ENCODE measurements around the gene TRIM45. TPM values are rescaled to one million over a fixed set of nuclear protein-coding genes. Genes with fewer than 3 reads are reported as not detected.

TRIM45 gene
- total RNA-seq, 1 donor from 2014 or later: 2.9 TPM

- no peak for DNase-seq (ENCODE audit: low read depth)
- TF ChIP-seq CTCF (IDR thresholded peaks at IDR 0.05; ENCODE audit: insufficient read depth, low read length, severe bottlenecking): no peak
- peaks cover 5% of the 10 kb centered on the region for H3K36me3 ChIP-seq (ENCODE audit: control insufficient read depth, insufficient read depth, low read length)
- no peaks in the 10 kb centered on the region for H3K27me3 ChIP-seq (ENCODE audit: control insufficient read depth, insufficient read depth, low read length)
- H3K4me3 ChIP-seq (ENCODE audit: low read depth, low read length): no peak overlapping the region
- no peak for FAIRE-seq
These were observed 31.6 kb downstream of the TRIM45 start for GRCh38 chr1:117089996-117090395.

- TF ChIP-seq CTCF (IDR thresholded peaks at IDR 0.05; ENCODE audit: insufficient read depth, low read length, severe bottlenecking): no peak
- Histone ChIP-seq H3K27me3 (ENCODE audit: control insufficient read depth, insufficient read depth, low read length) (no peaks in the 10 kb centered on the region), H3K4me3 (ENCODE audit: low read depth, low read length) (no peak overlapping the region), H3K36me3 (ENCODE audit: control insufficient read depth, insufficient read depth, low read length) (peaks cover 9% of the 10 kb centered on the region)
- no peak for DNase-seq (ENCODE audit: low read depth)
- FAIRE-seq: no peak
These were observed 33.9 kb downstream of the TRIM45 start for GRCh38 chr1:117087686-117088085.

GRCh38 chr1:117084231-117084630 is 37.3 kb downstream of the TRIM45 start:
- Histone ChIP-seq H3K36me3 (ENCODE audit: control insufficient read depth, insufficient read depth, low read length) (peaks cover 8% of the 10 kb centered on the region), H3K4me3 (ENCODE audit: low read depth, low read length) (no peak overlapping the region), H3K27me3 (ENCODE audit: control insufficient read depth, insufficient read depth, low read length) (no peaks in the 10 kb centered on the region)
- no peak for TF ChIP-seq CTCF (IDR thresholded peaks at IDR 0.05; ENCODE audit: insufficient read depth, low read length, severe bottlenecking)
- no peak for FAIRE-seq
- DNase-seq (ENCODE audit: low read depth): no peak

- no peak for TF ChIP-seq CTCF (IDR thresholded peaks at IDR 0.05; ENCODE audit: insufficient read depth, low read length, severe bottlenecking)
- Histone ChIP-seq H3K4me3 (ENCODE audit: low read depth, low read length) (no peak overlapping the region), H3K27me3 (ENCODE audit: control insufficient read depth, insufficient read depth, low read length) (no peaks in the 10 kb centered on the region), H3K36me3 (ENCODE audit: control insufficient read depth, insufficient read depth, low read length) (peaks cover 13% of the 10 kb centered on the region)
- DNase-seq (ENCODE audit: low read depth) (no peak), FAIRE-seq (no peak)
These were observed 41.8 kb downstream of the TRIM45 start for GRCh38 chr1:117079737-117080136.

- Histone ChIP-seq H3K27me3 (ENCODE audit: control insufficient read depth, insufficient read depth, low read length) (no peaks in the 10 kb centered on the region), H3K36me3 (ENCODE audit: control insufficient read depth, insufficient read depth, low read length) (peaks cover 10% of the 10 kb centered on the region), H3K4me3 (ENCODE audit: low read depth, low read length) (no peak overlapping the region)
- DNase-seq (ENCODE audit: low read depth) (peak; percentile 100), FAIRE-seq (peak; percentile 86)
- no peak for TF ChIP-seq CTCF (IDR thresholded peaks at IDR 0.05; ENCODE audit: insufficient read depth, low read length, severe bottlenecking)
These were observed 44.3 kb downstream of the TRIM45 start for GRCh38 chr1:117077267-117077666.

GRCh38 chr1:117076648-117077047 is 44.9 kb downstream of the TRIM45 start:
- peaks cover 10% of the 10 kb centered on the region for H3K36me3 ChIP-seq (ENCODE audit: control insufficient read depth, insufficient read depth, low read length)
- H3K27me3 ChIP-seq (ENCODE audit: control insufficient read depth, insufficient read depth, low read length): no peaks in the 10 kb centered on the region
- no peak for TF ChIP-seq CTCF (IDR thresholded peaks at IDR 0.05; ENCODE audit: insufficient read depth, low read length, severe bottlenecking)
- no peak for DNase-seq (ENCODE audit: low read depth)
- no peak overlapping the region for H3K4me3 ChIP-seq (ENCODE audit: low read depth, low read length)
- FAIRE-seq: no peak

All from bronchial epithelial cell (primary cell).